PC-9 (cell line): ENCODE data around the gene GXYLT2. TPM values are rescaled to one million over a fixed set of nuclear protein-coding genes. Genes with fewer than 3 reads are reported as not detected.

Source experiments
- BruUV-seq: library from RNA; stranded (reverse); fragments of 400-500 nt; replicated peaks from 2 replicates; lab custom pipeline; 2021; lab: Mats Ljungman, UMichigan
- CTCF ChIA-PET: fragments of 300-600 bp; sonication (Branson Sonifier 250); formaldehyde crosslinking; loops from one replicate; lab custom pipeline; 2022; ENCODE audit warnings: antibody characterized with exemption; lab: Charles Lee
- POLR2A ChIA-PET: fragments of 300-600 bp; sonication (Branson Sonifier 250); formaldehyde crosslinking; loops from one replicate; lab custom pipeline; 2022; ENCODE audit warnings: antibody characterized with exemption; ENCODE audit not compliant: unreplicated experiment; lab: Charles Lee
- DNase-seq, 2 experiments: peaks; one replicate each; pipeline versions ENCODE4 v3.0.0 to v3.0.0-alpha.2; 2015 to 2022; ENCODE audit warnings: mixed read lengths in 1 of 2
- H2AFZ ChIP-seq: fragments of 200-600 bp; sonication (generic); 2 replicates; pipeline ENCODE4 v1.8.1; 2017; ENCODE audit warnings: antibody characterized with exemption
- H3F3A ChIP-seq: fragments of 200-600 bp; sonication (generic); 2 replicates; pipeline ENCODE4 v1.8.1; 2017; ENCODE audit warnings: antibody characterized with exemption, mild to moderate bottlenecking, low read depth; ENCODE audit not compliant: insufficient read depth
- H3K27ac ChIP-seq: fragments of 200-600 bp; sonication (generic); 2 replicates; pipeline ENCODE4 v1.6.1; 2016; ENCODE audit warnings: mixed run types
- H3K27me3 ChIP-seq: fragments of 200-600 bp; sonication (generic); 2 replicates; pipeline ENCODE4 v1.6.1; 2016; ENCODE audit warnings: low read depth, mixed run types; ENCODE audit not compliant: insufficient read depth
- H3K36me3 ChIP-seq: fragments of 200-600 bp; sonication (generic); 2 replicates; pipeline ENCODE4 v1.6.1; 2016; ENCODE audit warnings: low read depth, mixed run types
- H3K4me1 ChIP-seq: fragments of 200-600 bp; sonication (generic); replicated peaks from 2 replicates; pipeline ENCODE4 v1.6.1; 2016; ENCODE audit warnings: mixed run types; ENCODE audit not compliant: insufficient read depth
- H3K4me2 ChIP-seq: fragments of 200-600 bp; sonication (generic); 2 replicates; pipeline ENCODE4 v1.6.1; 2017; ENCODE audit warnings: mixed run types
- H3K4me3 ChIP-seq: fragments of 200-600 bp; sonication (generic); 2 replicates; pipeline ENCODE4 v1.6.1; 2016; ENCODE audit warnings: mixed run types
- H3K79me2 ChIP-seq: fragments of 200-600 bp; sonication (generic); 2 replicates; pipeline ENCODE4 v1.6.1; 2017; ENCODE audit warnings: low read depth, mixed run types
- H3K9me2 ChIP-seq: fragments of 200-600 bp; sonication (generic); 2 replicates; pipeline ENCODE4 v1.8.1; 2017; ENCODE audit warnings: mild to moderate bottlenecking; ENCODE audit not compliant: insufficient read depth
- H3K9me3 ChIP-seq: fragments of 200-600 bp; sonication (generic); 2 replicates; pipeline ENCODE4 v1.8.1; 2016; ENCODE audit warnings: low read depth; ENCODE audit not compliant: insufficient read depth
- H4K20me1 ChIP-seq: fragments of 200-600 bp; sonication (generic); 2 replicates; pipeline ENCODE4 v1.8.1; 2017; ENCODE audit not compliant: insufficient read depth
- CTCF ChIP-seq: fragments of 200-600 bp; sonication (generic); conservative IDR thresholded peaks from 2 replicates; pipeline ENCODE4 v1.6.1; 2017; ENCODE audit warnings: mixed run types, antibody characterized with exemption, mild to moderate bottlenecking, moderate library complexity
- EZH2 ChIP-seq: fragments of 200-600 bp; sonication (generic); IDR thresholded peaks from 2 replicates; pipeline ENCODE4 v1.8.0; 2017; ENCODE audit warnings: antibody characterized with exemption, low read depth
- intact Hi-C: fragments of 100-400 bp; cut with micrococcal nuclease; formaldehyde crosslinking; loops from one replicate; pipeline ENCODE4 v1.10.0; 2022; ENCODE audit not compliant: unreplicated experiment
- total RNA-seq: library from RNA; stranded (reverse); gene quantifications from 2 replicates; pipeline ENCODE4 v1.2.3, GENCODE V29; 2021

Gene GXYLT2
- total RNA-seq, 1 experiment from 2014 or later: 2.9 TPM

- TF ChIP-seq CTCF: no peak
- no peak for TF ChIP-seq EZH2
- no peaks in the 10 kb centered on the region for H3K9me2 ChIP-seq
- intact Hi-C loops: no loop called here
- H3K4me3 ChIP-seq: no peak overlapping the region
- no peaks in the 10 kb centered on the region for H3K27me3 ChIP-seq
- no peaks in the 10 kb centered on the region for H3K9me3 ChIP-seq
- no peaks in the 10 kb centered on the region for H3K4me1 ChIP-seq
- ChIA-PET POLR2A (no interaction called here), CTCF (no interaction called here)
- DNase-seq: peak in 1 of 2 experiments; percentile 36
- no peak overlapping the region for H2AFZ ChIP-seq
- no peaks in the 10 kb centered on the region for H3K79me2 ChIP-seq
- H4K20me1 ChIP-seq: no peaks in the 10 kb centered on the region
- H3K27ac ChIP-seq: no peak overlapping the region
- no peaks in the 10 kb centered on the region for H3F3A ChIP-seq
- BruUV-seq: no TSS peak
- H3K36me3 ChIP-seq: no peaks in the 10 kb centered on the region
- no peak overlapping the region for H3K4me2 ChIP-seq
Measured at GRCh38 chr3:72968266-72968664, 80.4 kb downstream of the GXYLT2 start.

GRCh38 chr3:72969766-72970165 is 81.9 kb downstream of the GXYLT2 start:
- Histone ChIP-seq H3K4me3 (no peak overlapping the region), H3K9me3 (no peaks in the 10 kb centered on the region), H4K20me1 (no peaks in the 10 kb centered on the region), H3F3A (no peaks in the 10 kb centered on the region), H3K36me3 (no peaks in the 10 kb centered on the region), H3K79me2 (no peaks in the 10 kb centered on the region), H3K4me2 (no peak overlapping the region), H3K27me3 (no peaks in the 10 kb centered on the region), H3K4me1 (no peaks in the 10 kb centered on the region), H2AFZ (no peak overlapping the region), H3K9me2 (no peaks in the 10 kb centered on the region), H3K27ac (no peak overlapping the region)
- BruUV-seq: no TSS peak
- ChIA-PET POLR2A (no interaction called here), CTCF (no interaction called here)
- intact Hi-C loops: no loop called here
- no peak for TF ChIP-seq CTCF
- no peak for TF ChIP-seq EZH2
- DNase-seq: no peak

- BruUV-seq: no TSS peak
- TF ChIP-seq EZH2 (no peak), CTCF (no peak)
- Histone ChIP-seq H3K4me3 (no peak overlapping the region), H3K4me1 (no peaks in the 10 kb centered on the region), H3K27ac (no peak overlapping the region), H3K9me3 (no peaks in the 10 kb centered on the region), H3K36me3 (no peaks in the 10 kb centered on the region), H3K9me2 (no peaks in the 10 kb centered on the region), H4K20me1 (no peaks in the 10 kb centered on the region), H3K4me2 (no peak overlapping the region), H3F3A (no peaks in the 10 kb centered on the region), H3K27me3 (no peaks in the 10 kb centered on the region), H3K79me2 (no peaks in the 10 kb centered on the region), H2AFZ (no peak overlapping the region)
- POLR2A ChIA-PET: no interaction called here
- no peak for DNase-seq
- CTCF ChIA-PET: no interaction called here
- intact Hi-C loops: no loop called here
Measured at GRCh38 chr3:72970942-72971341, 83.1 kb downstream of the GXYLT2 start.
